SK-N-SH (cell line): ENCODE measurements around the gene KDM6B. TPM values are rescaled to one million over a fixed set of nuclear protein-coding genes. Genes with fewer than 3 reads are reported as not detected.

ENCODE experiments used
- CTCF ChIA-PET: fragments of 300-600, 350-600 bp; formaldehyde crosslinking; extraction: SDS; loops from one replicate; lab custom pipeline; 2021; lab: Yijun Ruan, JAX
- POLR2A ChIA-PET: fragments of 350-600 bp; sonication (Branson Sonifier 250); formaldehyde crosslinking; extraction: SDS; loops from one replicate; lab custom pipeline; 2020; ENCODE audit warnings: antibody characterized with exemption, inconsistent platforms; lab: Yijun Ruan, JAX
- DNase-seq: peaks from one replicate; pipeline ENCODE4 v3.0.0; 2012
- H2AFZ ChIP-seq: fragments of 200-600 bp; sonication (generic); 2 replicates; pipeline ENCODE4 v1.8.1; 2016; ENCODE audit warnings: antibody characterized with exemption, mild to moderate bottlenecking, low read depth
- H3F3A ChIP-seq: fragments of 200-600 bp; sonication (generic); replicated peaks from 2 replicates; pipeline ENCODE3; 2016; ENCODE audit warnings: antibody characterized with exemption, mild to moderate bottlenecking; ENCODE audit not compliant: insufficient read depth
- H3K27ac ChIP-seq, 2 experiments: fragments of 200-500 bp in 1 of 2; fragments of 200-600 bp in 1 of 2; sonication (Bioruptor generic) in 1 of 2; sonication (generic), shearing (Covaris generic) in 1 of 2; 2 replicates each; pipeline versions ENCODE4 v1.5.1 to v1.6.1; 2014 to 2016; ENCODE audit warnings: low read depth in 2 of 2, inconsistent platforms in 1 of 2, low read length in 1 of 2, mild to moderate bottlenecking in 1 of 2, mixed read lengths in 1 of 2
- H3K27me3 ChIP-seq: fragments of 200-600 bp; sonication (generic), shearing (Covaris generic); 2 replicates; pipeline ENCODE4 v1.6.1; 2016; ENCODE audit warnings: mixed run types; ENCODE audit not compliant: insufficient read depth
- H3K36me3 ChIP-seq, 2 experiments: fragments of 200-500 bp in 1 of 2; fragments of 200-600 bp in 1 of 2; sonication (Bioruptor generic) in 1 of 2; sonication (generic) in 1 of 2; replicated peaks in 1 of 2; 2 replicates each; pipeline versions ENCODE3 to v1.5.1; 2014 to 2016; ENCODE audit warnings: low read length in 1 of 2, mild to moderate bottlenecking in 1 of 2; ENCODE audit not compliant: insufficient read depth in 2 of 2, control insufficient read depth in 1 of 2
- H3K4me1 ChIP-seq, 2 experiments: fragments of 200-500 bp in 1 of 2; fragments of 200-600 bp in 1 of 2; sonication (Bioruptor generic) in 1 of 2; sonication (generic), shearing (Covaris generic) in 1 of 2; 2 replicates each; pipeline versions ENCODE4 v1.5.1 to v1.6.1; 2014 to 2016; ENCODE audit warnings: low read depth in 1 of 2, low read length in 1 of 2, mixed run types in 1 of 2; ENCODE audit not compliant: insufficient read depth in 2 of 2, control insufficient read depth in 1 of 2
- H3K4me2 ChIP-seq: fragments of 200-600 bp; sonication (generic), shearing (Covaris generic); 2 replicates; pipeline ENCODE4 v1.6.1; 2017; ENCODE audit warnings: mixed run types
- H3K4me3 ChIP-seq, 2 experiments: fragments of 200-500 bp in 1 of 2; fragments of 200-600 bp in 1 of 2; sonication (Bioruptor generic) in 1 of 2; sonication (generic), shearing (Covaris generic) in 1 of 2; 2 replicates each; pipeline versions ENCODE4 v1.5.1 to v1.8.1; 2014 to 2016; ENCODE audit warnings: low read depth in 2 of 2, inconsistent platforms in 1 of 2, low read length in 1 of 2, mild to moderate bottlenecking in 1 of 2, mixed read lengths in 1 of 2, moderate library complexity in 1 of 2
- H3K79me2 ChIP-seq: fragments of 200-600 bp; sonication (generic); 2 replicates; pipeline ENCODE4 v1.8.1; 2017; ENCODE audit warnings: mild to moderate bottlenecking; ENCODE audit not compliant: insufficient read depth
- H3K9ac ChIP-seq: fragments of 200-600 bp; sonication (generic); 2 replicates; pipeline ENCODE4 v1.6.1; 2017; ENCODE audit warnings: mixed run types
- H3K9me2 ChIP-seq: fragments of 200-600 bp; sonication (generic); 2 replicates; pipeline ENCODE4 v1.6.1; 2017; ENCODE audit warnings: mixed run types
- H3K9me3 ChIP-seq: fragments of 200-600 bp; sonication (generic); 2 replicates; pipeline ENCODE4 v1.6.1; 2017; ENCODE audit warnings: mixed run types, mild to moderate bottlenecking, moderate library complexity
- H4K20me1 ChIP-seq: fragments of 200-600 bp; sonication (generic); 2 replicates; pipeline ENCODE4 v1.6.1; 2017; ENCODE audit warnings: mild to moderate bottlenecking, mixed run types; ENCODE audit not compliant: insufficient read depth
- ELF1 ChIP-seq: IDR thresholded peaks from 2 replicates; pipeline ENCODE4 v1.4.0; 2012
- EP300 ChIP-seq, 2 experiments: IDR thresholded peaks; 2 replicates each; pipeline versions ENCODE4 v1.4.0 to v1.6.1; 2012; ENCODE audit warnings: borderline replicate concordance in 1 of 2, low read depth in 1 of 2, low read length in 1 of 2
- EZH2phosphoT487 ChIP-seq: fragments of 200-600 bp; sonication (generic); IDR thresholded peaks from 2 replicates; pipeline ENCODE4 v1.6.1; 2017; ENCODE audit warnings: low read depth, mixed run types, mild to moderate bottlenecking, antibody characterized with exemption, moderate library complexity, borderline replicate concordance
- GABPA ChIP-seq: IDR thresholded peaks from 2 replicates; pipeline ENCODE4 v1.4.0; 2012; ENCODE audit warnings: low read depth, mild to moderate bottlenecking
- JUND ChIP-seq: IDR thresholded peaks from 2 replicates; pipeline ENCODE4 v1.4.0; 2012
- POLR2AphosphoS5 ChIP-seq: IDR thresholded peaks from 2 replicates; pipeline ENCODE4 v1.6.1; 2012; ENCODE audit warnings: low read depth, low read length
- RAD21 ChIP-seq: IDR thresholded peaks from 2 replicates; pipeline ENCODE4 v1.6.1; 2012; ENCODE audit warnings: mild to moderate bottlenecking, low read length
- RXRA ChIP-seq: IDR thresholded peaks from 2 replicates; pipeline ENCODE4 v1.4.0; 2012; ENCODE audit warnings: low read depth, mild to moderate bottlenecking, borderline replicate concordance
- SIN3A ChIP-seq: IDR thresholded peaks from 2 replicates; pipeline ENCODE4 v1.6.1; 2012; ENCODE audit warnings: low read depth, mild to moderate bottlenecking, low read length, moderate library complexity, borderline replicate concordance
- SMC3 ChIP-seq: IDR thresholded peaks from 2 replicates; pipeline ENCODE4 v1.6.1; 2012; ENCODE audit warnings: low read depth, low read length, improper control_type of control experiment
- WGBS: methylation state at CpG from one replicate; pipeline ENCODE4 v1.1.6; 2017; ENCODE audit warnings: low lambda C conversion rate; 5-methylcytosine and 5-hydroxymethylcytosine counted together
- polyA plus RNA-seq, 3 experiments: library from polyadenylated mRNA; depleted of rRNA; stranded (reverse); fragments of >200 nt; gene quantifications; 2 replicates each; pipeline ENCODE4 v1.2.3, GENCODE V29; 2012
- TF ChIP-seq, protein P1 (sequence below): IDR thresholded peaks from 2 replicates; pipeline ENCODE4 v1.4.0; 2012; ENCODE audit warnings: low read depth, borderline replicate concordance
- TF ChIP-seq, protein P2 (sequence below): IDR thresholded peaks from 2 replicates; pipeline ENCODE4 v1.4.0; 2012; ENCODE audit warnings: low read depth, borderline replicate concordance
- TF ChIP-seq, protein P3 (sequence below): fragments of 150-350 bp; IDR thresholded peaks from 2 replicates; pipeline ENCODE4 v1.6.1; 2016; ENCODE audit warnings: mild to moderate bottlenecking, low read depth, low read length

Gene KDM6B
- polyA plus RNA-seq, 1 of the 3 experiments (the other 2 are of a cell fraction): 2.6 TPM

DNA sequence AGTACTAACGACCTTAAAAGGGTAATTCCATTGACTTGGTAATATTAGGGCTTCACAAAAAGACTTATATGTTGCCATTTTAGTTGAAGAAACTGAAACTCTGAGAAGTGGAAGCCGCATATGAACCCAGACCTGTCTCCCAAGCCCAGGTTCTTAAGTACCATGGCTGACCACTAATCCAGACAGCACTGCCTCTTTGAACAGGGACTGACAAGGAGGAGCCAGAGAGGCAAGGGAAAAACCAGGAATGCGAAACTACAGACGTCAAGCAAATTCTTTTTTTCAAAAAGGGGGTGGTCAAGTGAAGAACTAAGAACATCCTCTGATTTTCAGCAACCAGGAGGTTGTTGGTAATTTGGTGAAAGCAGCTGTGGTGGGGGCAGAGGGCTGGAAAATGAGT, 39.0 kb downstream of the KDM6B start:
- Histone ChIP-seq H2AFZ (no peak overlapping the region), H3F3A (peaks cover 4% of the 10 kb centered on the region), H3K36me3 (peaks cover 14 to 38% of the 10 kb centered on the region in 2 experiments), H4K20me1 (no peaks in the 10 kb centered on the region), H3K79me2 (no peaks in the 10 kb centered on the region), H3K9ac (no peak overlapping the region), H3K9me2 (no peaks in the 10 kb centered on the region), H3K4me2 (no peak overlapping the region), H3K27me3 (no peaks in the 10 kb centered on the region), H3K27ac (no peak overlapping the region), H3K9me3 (no peaks in the 10 kb centered on the region), H3K4me3 (no peak overlapping the region), H3K4me1 (no peaks in the 10 kb centered on the region)
- TF ChIP-seq JUND (no peak), SIN3A (no peak), EP300 (IDR thresholded peaks at IDR 0.05; ENCODE audit: borderline replicate concordance in 1 of 2, low read depth in 1 of 2, low read length in 1 of 2) (no peak), SMC3 (no peak), GABPA (no peak), RAD21 (no peak), POLR2AphosphoS5 (no peak), EZH2phosphoT487 (no peak)
- TF ChIP-seq, protein P1, sequence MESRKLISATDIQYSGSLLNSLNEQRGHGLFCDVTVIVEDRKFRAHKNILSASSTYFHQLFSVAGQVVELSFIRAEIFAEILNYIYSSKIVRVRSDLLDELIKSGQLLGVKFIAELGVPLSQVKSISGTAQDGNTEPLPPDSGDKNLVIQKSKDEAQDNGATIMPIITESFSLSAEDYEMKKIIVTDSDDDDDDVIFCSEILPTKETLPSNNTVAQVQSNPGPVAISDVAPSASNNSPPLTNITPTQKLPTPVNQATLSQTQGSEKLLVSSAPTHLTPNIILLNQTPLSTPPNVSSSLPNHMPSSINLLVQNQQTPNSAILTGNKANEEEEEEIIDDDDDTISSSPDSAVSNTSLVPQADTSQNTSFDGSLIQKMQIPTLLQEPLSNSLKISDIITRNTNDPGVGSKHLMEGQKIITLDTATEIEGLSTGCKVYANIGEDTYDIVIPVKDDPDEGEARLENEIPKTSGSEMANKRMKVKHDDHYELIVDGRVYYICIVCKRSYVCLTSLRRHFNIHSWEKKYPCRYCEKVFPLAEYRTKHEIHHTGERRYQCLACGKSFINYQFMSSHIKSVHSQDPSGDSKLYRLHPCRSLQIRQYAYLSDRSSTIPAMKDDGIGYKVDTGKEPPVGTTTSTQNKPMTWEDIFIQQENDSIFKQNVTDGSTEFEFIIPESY: no peak
- TF ChIP-seq, protein P2, sequence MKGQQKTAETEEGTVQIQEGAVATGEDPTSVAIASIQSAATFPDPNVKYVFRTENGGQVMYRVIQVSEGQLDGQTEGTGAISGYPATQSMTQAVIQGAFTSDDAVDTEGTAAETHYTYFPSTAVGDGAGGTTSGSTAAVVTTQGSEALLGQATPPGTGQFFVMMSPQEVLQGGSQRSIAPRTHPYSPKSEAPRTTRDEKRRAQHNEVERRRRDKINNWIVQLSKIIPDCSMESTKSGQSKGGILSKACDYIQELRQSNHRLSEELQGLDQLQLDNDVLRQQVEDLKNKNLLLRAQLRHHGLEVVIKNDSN: no peak
- WGBS: 82% methylated on average over 4 of the region's 4 CpGs
- POLR2A ChIA-PET: no interaction called here
- CTCF ChIA-PET: interaction anchor here (1.3 to 1.6 kb wide), 3 partner anchors 11 to 118 kb away, joined by 3 to 9 read pairs (median 3); partner anchors contain the start of gene NAA38
- DNase-seq: no peak

DNA sequence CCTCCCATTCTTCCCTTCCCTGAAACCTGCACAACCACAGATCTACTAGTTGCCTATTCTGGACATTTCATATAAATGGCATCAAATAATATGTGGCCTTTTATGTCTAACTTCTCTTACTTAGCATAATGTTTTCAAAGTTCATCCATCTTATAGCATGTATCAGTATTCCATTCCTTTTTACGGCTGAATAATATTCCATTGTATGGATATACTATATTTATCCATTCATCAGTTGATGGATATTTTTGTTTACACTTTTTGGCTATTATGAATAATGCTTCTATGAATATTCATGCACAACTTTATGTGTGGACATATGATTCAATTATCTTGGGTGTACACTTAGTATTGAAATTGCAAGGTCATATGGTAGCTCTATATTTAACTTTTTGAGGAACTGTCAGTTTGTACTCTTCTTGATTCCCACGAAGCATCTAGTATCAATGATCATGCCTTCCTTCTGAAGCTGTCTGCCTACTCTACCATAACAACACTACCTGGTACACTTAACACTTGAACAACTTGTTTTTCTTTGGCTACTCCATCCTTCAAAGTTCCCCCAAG, 41.9 kb downstream of the KDM6B start:
- Histone ChIP-seq H3K9me2 (no peaks in the 10 kb centered on the region), H3K9ac (no peak overlapping the region), H3F3A (peaks cover 8% of the 10 kb centered on the region), H4K20me1 (no peaks in the 10 kb centered on the region), H3K79me2 (no peaks in the 10 kb centered on the region), H3K27ac (no peak overlapping the region), H3K4me1 (peaks cover 0 to 13% of the 10 kb centered on the region in 2 experiments; a peak in 2 of 4 replicates), H3K9me3 (no peaks in the 10 kb centered on the region), H3K27me3 (no peaks in the 10 kb centered on the region), H3K36me3 (peaks cover 30 to 57% of the 10 kb centered on the region in 2 experiments), H3K4me2 (no peak overlapping the region), H3K4me3 (no peak overlapping the region), H2AFZ (no peak overlapping the region)
- POLR2A ChIA-PET: no interaction called here
- no peak for TF ChIP-seq JUND
- TF ChIP-seq, protein P3, sequence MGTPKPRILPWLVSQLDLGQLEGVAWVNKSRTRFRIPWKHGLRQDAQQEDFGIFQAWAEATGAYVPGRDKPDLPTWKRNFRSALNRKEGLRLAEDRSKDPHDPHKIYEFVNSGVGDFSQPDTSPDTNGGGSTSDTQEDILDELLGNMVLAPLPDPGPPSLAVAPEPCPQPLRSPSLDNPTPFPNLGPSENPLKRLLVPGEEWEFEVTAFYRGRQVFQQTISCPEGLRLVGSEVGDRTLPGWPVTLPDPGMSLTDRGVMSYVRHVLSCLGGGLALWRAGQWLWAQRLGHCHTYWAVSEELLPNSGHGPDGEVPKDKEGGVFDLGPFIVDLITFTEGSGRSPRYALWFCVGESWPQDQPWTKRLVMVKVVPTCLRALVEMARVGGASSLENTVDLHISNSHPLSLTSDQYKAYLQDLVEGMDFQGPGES: no peak
- no peak for TF ChIP-seq ELF1
- TF ChIP-seq EP300 (IDR thresholded peaks at IDR 0.05; ENCODE audit: borderline replicate concordance in 1 of 2, low read depth in 1 of 2, low read length in 1 of 2): no peak
- TF ChIP-seq RXRA: no peak
- CTCF ChIA-PET: interaction anchor here (1.1 to 1.7 kb wide), 3 partner anchors 10 to 114 kb away, joined by 3 to 5 read pairs (median 3); no protein-coding TSS in a partner anchor
- WGBS: 97% methylated on average over 2 of the region's 2 CpGs
- DNase-seq: no peak
